Naive thymus-derived CD4-positive, alpha-beta T cell (primary cell): ENCODE data around the gene SRGAP1. TPM values are rescaled to one million over a fixed set of nuclear protein-coding genes. Genes with fewer than 3 reads are reported as not detected.
A peak's percentile ranks its signal among the peaks of the same experiment; 100 is the strongest.

Experiments
- ATAC-seq: fragments of 150-1000 bp; cut with Tn5 transposase; 2 replicates; pipeline ENCODE4 v1.10.0; 2021; ENCODE audit warnings: mild to moderate bottlenecking, moderate library complexity
- CTCF ChIA-PET: fragments of 350-600 bp; sonication (Branson Sonifier 250); formaldehyde crosslinking; loops from one replicate; lab custom pipeline; 2021; ENCODE audit warnings: antibody characterized with exemption; lab: Charles Lee
- POLR2A ChIA-PET: fragments of 350-600 bp; sonication (Branson Sonifier 250); formaldehyde crosslinking; loops from one replicate; lab custom pipeline; 2021; ENCODE audit warnings: antibody characterized with exemption, inconsistent platforms; lab: Charles Lee
- DNase-seq, 9 donors: peaks; one replicate each; pipeline versions ENCODE4 v3.0.0 to v3.0.0-alpha.2; 2020 to 2022; ENCODE audit warnings: mixed read lengths in 1 of 9
- H3K27ac ChIP-seq: one replicate; pipeline ENCODE4 v1.7.0; 2013; ENCODE audit warnings: mild to moderate bottlenecking, low read depth, low read length, moderate library complexity
- H3K27me3 ChIP-seq, 2 donors: one replicate each; pipeline ENCODE4 v1.7.0; 2013; ENCODE audit warnings: low read length in 2 of 2, mild to moderate bottlenecking in 2 of 2, moderate library complexity in 2 of 2; ENCODE audit not compliant: control insufficient read depth in 2 of 2, insufficient read depth in 2 of 2
- H3K36me3 ChIP-seq, 3 experiments: 1 replicate in 2 of 3; 2 replicates in 1 of 3; pipeline ENCODE4 v1.7.0; 2013; ENCODE audit warnings: low read length in 3 of 3, mild to moderate bottlenecking in 3 of 3, moderate library complexity in 1 of 3; ENCODE audit not compliant: insufficient read depth in 3 of 3, control insufficient read depth in 2 of 3
- H3K4me1 ChIP-seq, 2 donors: one replicate each; pipeline ENCODE4 v1.7.0; 2013; ENCODE audit warnings: low read length in 2 of 2, mild to moderate bottlenecking in 2 of 2, moderate library complexity in 1 of 2; ENCODE audit not compliant: control insufficient read depth in 2 of 2, insufficient read depth in 2 of 2
- H3K4me3 ChIP-seq: 2 replicates; pipeline ENCODE4 v1.7.0; 2013; ENCODE audit warnings: mild to moderate bottlenecking, low read length
- H3K9me3 ChIP-seq, 3 experiments: 1 replicate in 2 of 3; 2 replicates in 1 of 3; pipeline ENCODE4 v1.7.0; 2013; ENCODE audit warnings: low read length in 3 of 3; ENCODE audit not compliant: control insufficient read depth in 2 of 3
- H3K27ac Mint-ChIP-seq, 9 donors: one replicate each; pipeline ENCODE4 v1.8.0; 2020 to 2022; ENCODE audit warnings: mixed read lengths in 9 of 9, mild to moderate bottlenecking in 8 of 9, moderate library complexity in 5 of 9, inconsistent platforms in 2 of 9
- H3K27me3 Mint-ChIP-seq, 5 donors: one replicate each; pipeline ENCODE4 v1.8.0; 2021 to 2022; ENCODE audit warnings: mixed read lengths in 5 of 5, mild to moderate bottlenecking in 1 of 5
- H3K36me3 Mint-ChIP-seq, 5 donors: one replicate each; pipeline ENCODE4 v1.8.0; 2020 to 2022; ENCODE audit warnings: mixed read lengths in 5 of 5, mild to moderate bottlenecking in 3 of 5, inconsistent platforms in 1 of 5
- H3K4me1 Mint-ChIP-seq, 7 donors: one replicate each; pipeline ENCODE4 v1.8.0; 2020 to 2022; ENCODE audit warnings: mixed read lengths in 7 of 7, mild to moderate bottlenecking in 3 of 7, inconsistent platforms in 1 of 7
- H3K4me3 Mint-ChIP-seq, 10 donors: one replicate each; pipeline ENCODE4 v1.8.0; 2020 to 2022; ENCODE audit warnings: mild to moderate bottlenecking in 10 of 10, mixed read lengths in 10 of 10, moderate library complexity in 6 of 10, inconsistent platforms in 2 of 10
- H3K9me3 Mint-ChIP-seq, 11 donors: one replicate each; pipeline ENCODE4 v1.8.0; 2020 to 2022; ENCODE audit warnings: mixed read lengths in 11 of 11, mild to moderate bottlenecking in 4 of 11, inconsistent platforms in 1 of 11, moderate library complexity in 1 of 11
- intact Hi-C, 2 donors: fragments of 100-400 bp; cut with micrococcal nuclease; formaldehyde crosslinking; loops; one replicate each; pipeline ENCODE4 v1.15.1; 2023
- polyA plus RNA-seq, 2 donors: library from polyadenylated mRNA; unstranded; fragments of 300-500 nt; fragmentation: Illumina TruSeq; gene quantifications; one replicate each; pipeline ENCODE4 v1.2.3, GENCODE V29; 2021
- total RNA-seq, 6 experiments: library from RNA in 5 of 6; stranded (reverse) in 5 of 6; gene quantifications; 1 replicate in 5 of 6; 2 replicates in 1 of 6; pipeline ENCODE4 v1.2.3 and lab custom pipeline; 2021 to 2026

Gene SRGAP1
- total and polyA plus RNA-seq, 7 experiments from 2014 or later = 0.01 to 0.47 (median 0.08) TPM

GRCh38 chr12:64085996-64086395 is 241.5 kb downstream of the SRGAP1 start:
- no peak for DNase-seq
- H3K27me3 Mint-ChIP-seq = peaks cover 5 to 18% (median 5%) of the 10 kb centered on the region in 5 donors
- no peak overlapping the region for H3K4me3 Mint-ChIP-seq
- H3K4me3 ChIP-seq = no peak overlapping the region
- no peaks in the 10 kb centered on the region for H3K4me1 ChIP-seq
- intact Hi-C loops = no loop called here
- no peaks in the 10 kb centered on the region for H3K27me3 ChIP-seq
- no peak overlapping the region for H3K27ac ChIP-seq
- H3K9me3 Mint-ChIP-seq = no peaks in the 10 kb centered on the region
- no peaks in the 10 kb centered on the region for H3K36me3 ChIP-seq
- no peak for ATAC-seq
- H3K27ac Mint-ChIP-seq = no peak overlapping the region
- POLR2A ChIA-PET = no interaction called here
- H3K4me1 Mint-ChIP-seq = peaks cover 0 to 5% (median 0%) of the 10 kb centered on the region in 7 donors
- CTCF ChIA-PET = no interaction called here
- no peaks in the 10 kb centered on the region for H3K36me3 Mint-ChIP-seq
- no peaks in the 10 kb centered on the region for H3K9me3 ChIP-seq

GRCh38 chr12:64086946-64087345 is 242.4 kb downstream of the SRGAP1 start:
- ChIA-PET POLR2A (no interaction called here), CTCF (no interaction called here)
- intact Hi-C loops = no loop called here
- Mint-ChIP-seq H3K4me3 (no peak overlapping the region), H3K9me3 (no peaks in the 10 kb centered on the region), H3K27ac (no peak overlapping the region), H3K36me3 (no peaks in the 10 kb centered on the region), H3K4me1 (peaks cover 0 to 5% (median 0%) of the 10 kb centered on the region in 7 donors), H3K27me3 (peaks cover 5 to 18% (median 8%) of the 10 kb centered on the region in 5 donors)
- Histone ChIP-seq H3K4me3 (no peak overlapping the region), H3K9me3 (no peaks in the 10 kb centered on the region), H3K27me3 (no peaks in the 10 kb centered on the region), H3K4me1 (no peaks in the 10 kb centered on the region), H3K27ac (no peak overlapping the region), H3K36me3 (no peaks in the 10 kb centered on the region)
- ATAC-seq (no peak), DNase-seq (no peak)

GRCh38 chr12:64087761-64088160 is 243.3 kb downstream of the SRGAP1 start:
- no peaks in the 10 kb centered on the region for H3K9me3 ChIP-seq
- intact Hi-C loops = no loop called here
- Mint-ChIP-seq H3K36me3 (no peaks in the 10 kb centered on the region), H3K9me3 (no peaks in the 10 kb centered on the region), H3K27me3 (peaks cover 5 to 18% (median 8%) of the 10 kb centered on the region in 5 donors), H3K27ac (no peak overlapping the region), H3K4me3 (no peak overlapping the region), H3K4me1 (peaks cover 0 to 5% (median 0%) of the 10 kb centered on the region in 7 donors)
- CTCF ChIA-PET = no interaction called here
- POLR2A ChIA-PET = no interaction called here
- H3K36me3 ChIP-seq = no peaks in the 10 kb centered on the region
- no peak overlapping the region for H3K27ac ChIP-seq
- H3K4me1 ChIP-seq = no peaks in the 10 kb centered on the region
- no peak for ATAC-seq
- no peak for DNase-seq
- H3K27me3 ChIP-seq = no peaks in the 10 kb centered on the region
- H3K4me3 ChIP-seq = no peak overlapping the region

GRCh38 chr12:64088431-64089349 is 244.2 kb downstream of the SRGAP1 start:
- H3K27me3 Mint-ChIP-seq = peaks cover 2 to 18% (median 8%) of the 10 kb centered on the region in 5 donors
- no peaks in the 10 kb centered on the region for H3K36me3 Mint-ChIP-seq
- POLR2A ChIA-PET = no interaction called here
- H3K27ac ChIP-seq = no peak overlapping the region
- H3K36me3 ChIP-seq = no peaks in the 10 kb centered on the region
- H3K9me3 ChIP-seq = no peaks in the 10 kb centered on the region
- no peak overlapping the region for H3K4me3 Mint-ChIP-seq
- no peaks in the 10 kb centered on the region for H3K27me3 ChIP-seq
- ATAC-seq = peak; percentile 70
- peaks cover 0 to 5% (median 0%) of the 10 kb centered on the region in 7 donors for H3K4me1 Mint-ChIP-seq
- no peak overlapping the region for H3K4me3 ChIP-seq
- no peaks in the 10 kb centered on the region for H3K9me3 Mint-ChIP-seq
- no peak for DNase-seq
- CTCF ChIA-PET = no interaction called here
- intact Hi-C loops = no loop called here
- H3K27ac Mint-ChIP-seq = no peak overlapping the region
- no peaks in the 10 kb centered on the region for H3K4me1 ChIP-seq

GRCh38 chr12:64090047-64090446 is 245.5 kb downstream of the SRGAP1 start:
- Histone ChIP-seq H3K36me3 (no peaks in the 10 kb centered on the region), H3K27me3 (no peaks in the 10 kb centered on the region), H3K4me3 (no peak overlapping the region), H3K27ac (no peak overlapping the region), H3K9me3 (no peaks in the 10 kb centered on the region), H3K4me1 (no peaks in the 10 kb centered on the region)
- H3K27ac Mint-ChIP-seq = no peak overlapping the region
- H3K27me3 Mint-ChIP-seq = peaks cover 0 to 18% (median 8%) of the 10 kb centered on the region in 5 donors
- ChIA-PET POLR2A (no interaction called here), CTCF (no interaction called here)
- no peaks in the 10 kb centered on the region for H3K9me3 Mint-ChIP-seq
- ATAC-seq (no peak), DNase-seq (no peak)
- no peaks in the 10 kb centered on the region for H3K36me3 Mint-ChIP-seq
- intact Hi-C loops = no loop called here
- H3K4me1 Mint-ChIP-seq = peaks cover 0 to 5% (median 0%) of the 10 kb centered on the region in 7 donors
- no peak overlapping the region for H3K4me3 Mint-ChIP-seq

GRCh38 chr12:64091186-64091585 is 246.7 kb downstream of the SRGAP1 start:
- no peaks in the 10 kb centered on the region for H3K36me3 ChIP-seq
- H3K27ac ChIP-seq = no peak overlapping the region
- Mint-ChIP-seq H3K27ac (no peak overlapping the region), H3K4me1 (peaks cover 0 to 5% (median 0%) of the 10 kb centered on the region in 7 donors), H3K4me3 (no peak overlapping the region), H3K36me3 (no peaks in the 10 kb centered on the region), H3K27me3 (peaks cover 0 to 12% (median 8%) of the 10 kb centered on the region in 5 donors), H3K9me3 (no peaks in the 10 kb centered on the region)
- ChIA-PET POLR2A (no interaction called here), CTCF (no interaction called here)
- ATAC-seq = no peak
- DNase-seq = no peak
- no peaks in the 10 kb centered on the region for H3K9me3 ChIP-seq
- H3K4me1 ChIP-seq = no peaks in the 10 kb centered on the region
- no peak overlapping the region for H3K4me3 ChIP-seq
- intact Hi-C loops = no loop called here
- H3K27me3 ChIP-seq = no peaks in the 10 kb centered on the region
